ENCODE data around the gene EIF2AK2.

DNA sequence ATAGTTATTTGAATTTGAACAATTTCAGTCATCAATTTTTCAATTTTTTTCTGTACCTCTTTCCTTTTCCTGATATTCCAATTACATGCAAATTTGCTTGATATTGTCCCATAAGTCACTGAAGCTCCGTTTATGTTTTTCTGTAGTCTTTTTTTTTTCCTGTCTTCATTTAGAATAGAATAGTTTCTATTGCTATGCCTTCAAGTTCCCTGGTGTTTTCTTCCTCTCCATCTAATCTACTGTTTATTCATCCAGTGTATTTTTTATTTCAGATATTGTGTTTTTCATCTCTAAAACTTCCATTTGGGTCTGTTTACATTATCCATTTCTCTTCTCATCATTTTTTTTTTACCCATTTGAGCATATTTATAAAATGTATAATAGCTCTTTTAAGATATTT, 8.0 kb upstream of the EIF2AK2 start:
- TF ChIP-seq, protein P1, sequence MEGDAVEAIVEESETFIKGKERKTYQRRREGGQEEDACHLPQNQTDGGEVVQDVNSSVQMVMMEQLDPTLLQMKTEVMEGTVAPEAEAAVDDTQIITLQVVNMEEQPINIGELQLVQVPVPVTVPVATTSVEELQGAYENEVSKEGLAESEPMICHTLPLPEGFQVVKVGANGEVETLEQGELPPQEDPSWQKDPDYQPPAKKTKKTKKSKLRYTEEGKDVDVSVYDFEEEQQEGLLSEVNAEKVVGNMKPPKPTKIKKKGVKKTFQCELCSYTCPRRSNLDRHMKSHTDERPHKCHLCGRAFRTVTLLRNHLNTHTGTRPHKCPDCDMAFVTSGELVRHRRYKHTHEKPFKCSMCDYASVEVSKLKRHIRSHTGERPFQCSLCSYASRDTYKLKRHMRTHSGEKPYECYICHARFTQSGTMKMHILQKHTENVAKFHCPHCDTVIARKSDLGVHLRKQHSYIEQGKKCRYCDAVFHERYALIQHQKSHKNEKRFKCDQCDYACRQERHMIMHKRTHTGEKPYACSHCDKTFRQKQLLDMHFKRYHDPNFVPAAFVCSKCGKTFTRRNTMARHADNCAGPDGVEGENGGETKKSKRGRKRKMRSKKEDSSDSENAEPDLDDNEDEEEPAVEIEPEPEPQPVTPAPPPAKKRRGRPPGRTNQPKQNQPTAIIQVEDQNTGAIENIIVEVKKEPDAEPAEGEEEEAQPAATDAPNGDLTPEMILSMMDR (IDR thresholded peaks at IDR 0.05; ENCODE audit: insufficient read depth, low read length), result no peak
- TF ChIP-seq GABPA (IDR thresholded peaks at IDR 0.05; ENCODE audit: low read depth), result no peak
- no peak for TF ChIP-seq POLR2AphosphoS5 (IDR thresholded peaks at IDR 0.05; ENCODE audit: low read depth)
